ENCODE data around the gene GALNT2. TPM values are rescaled to one million over a fixed set of nuclear protein-coding genes. Genes with fewer than 3 reads are reported as not detected.

GALNT2 gene
- total and polyA plus RNA-seq, 7 donors, result 8.4 to 43.8 (median 37.1) TPM

DNA sequence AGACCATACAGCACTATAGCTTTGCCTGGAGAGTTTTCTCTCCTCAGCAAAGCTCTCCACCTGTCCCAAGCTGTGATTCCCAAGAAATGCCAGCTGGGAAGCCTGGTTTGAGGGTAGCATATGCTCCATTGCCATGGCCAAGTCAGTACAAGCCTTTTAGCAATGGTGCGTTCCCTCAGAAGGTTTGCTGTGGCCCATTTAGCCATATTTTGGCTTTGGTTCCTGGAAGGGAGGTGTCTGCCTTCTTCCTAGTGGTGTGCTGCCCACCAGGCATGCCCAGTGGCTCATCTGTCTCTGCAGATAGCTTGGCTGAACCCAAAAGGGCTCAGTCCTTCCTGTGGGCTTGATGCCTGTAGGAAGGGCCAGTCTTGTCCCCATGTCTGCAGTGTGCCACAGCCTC is 32.4 kb downstream of the GALNT2 start:
- WGBS, 2 donors, result 97 to 100% methylated on average over 1 of the region's 1 CpG
- Histone ChIP-seq H3K27ac (peak overlapping the region in 1 of 4 donors; percentile 30), H3K4me3 (no peak overlapping the region), H3K27me3 (no peaks in the 10 kb centered on the region), H3K4me1 (peaks cover 0 to 39% (median 34%) of the 10 kb centered on the region in 4 donors), H3K36me3 (no peaks in the 10 kb centered on the region), H3K9me3 (no peaks in the 10 kb centered on the region)
- TF ChIP-seq, protein P1, sequence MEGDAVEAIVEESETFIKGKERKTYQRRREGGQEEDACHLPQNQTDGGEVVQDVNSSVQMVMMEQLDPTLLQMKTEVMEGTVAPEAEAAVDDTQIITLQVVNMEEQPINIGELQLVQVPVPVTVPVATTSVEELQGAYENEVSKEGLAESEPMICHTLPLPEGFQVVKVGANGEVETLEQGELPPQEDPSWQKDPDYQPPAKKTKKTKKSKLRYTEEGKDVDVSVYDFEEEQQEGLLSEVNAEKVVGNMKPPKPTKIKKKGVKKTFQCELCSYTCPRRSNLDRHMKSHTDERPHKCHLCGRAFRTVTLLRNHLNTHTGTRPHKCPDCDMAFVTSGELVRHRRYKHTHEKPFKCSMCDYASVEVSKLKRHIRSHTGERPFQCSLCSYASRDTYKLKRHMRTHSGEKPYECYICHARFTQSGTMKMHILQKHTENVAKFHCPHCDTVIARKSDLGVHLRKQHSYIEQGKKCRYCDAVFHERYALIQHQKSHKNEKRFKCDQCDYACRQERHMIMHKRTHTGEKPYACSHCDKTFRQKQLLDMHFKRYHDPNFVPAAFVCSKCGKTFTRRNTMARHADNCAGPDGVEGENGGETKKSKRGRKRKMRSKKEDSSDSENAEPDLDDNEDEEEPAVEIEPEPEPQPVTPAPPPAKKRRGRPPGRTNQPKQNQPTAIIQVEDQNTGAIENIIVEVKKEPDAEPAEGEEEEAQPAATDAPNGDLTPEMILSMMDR (IDR thresholded peaks at IDR 0.05), result no peak
- no peak for TF ChIP-seq POLR2AphosphoS5 (IDR thresholded peaks at IDR 0.05)
- no peak for TF ChIP-seq EP300 (IDR thresholded peaks at IDR 0.05)
- TF ChIP-seq POLR2A (IDR thresholded peaks at IDR 0.05), result no peak
- DNase-seq, result no peak
- intact Hi-C loops (cut with DNase I), result no loop called here

DNA sequence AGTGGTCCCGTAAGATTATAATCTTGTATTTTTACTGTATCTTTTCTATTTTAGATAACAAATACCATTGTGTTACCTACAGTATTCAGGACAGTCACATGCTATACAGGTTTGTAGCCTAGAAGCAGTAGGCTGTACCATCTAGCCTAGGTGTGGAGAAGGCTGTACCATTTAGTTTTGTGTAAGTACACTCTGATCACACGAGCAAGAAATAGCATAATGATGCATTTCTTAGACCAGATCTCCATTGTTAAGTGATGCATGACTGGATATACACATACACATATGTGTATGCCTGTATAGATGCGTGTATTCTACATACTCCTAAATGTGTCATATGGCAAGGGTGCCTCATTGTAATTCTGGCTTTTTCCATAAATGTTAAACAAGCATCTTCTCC is 33.9 kb downstream of the GALNT2 start:
- no peak overlapping the region for H3K4me3 ChIP-seq
- H3K4me1 ChIP-seq, result peaks cover 0 to 54% (median 49%) of the 10 kb centered on the region in 4 donors
- peak overlapping the region in 3 of 4 donors; percentile 34 to 88 (median 66) for H3K27ac ChIP-seq
- intact Hi-C loops (cut with DNase I), result loop anchor here (5.0 kb wide), 1 partner anchor 439 kb away; no protein-coding TSS in a partner anchor
- no peaks in the 10 kb centered on the region for H3K36me3 ChIP-seq
- TF ChIP-seq EP300 (IDR thresholded peaks at IDR 0.05), result no peak
- TF ChIP-seq POLR2A (IDR thresholded peaks at IDR 0.05), result no peak
- no peak for TF ChIP-seq POLR2AphosphoS5 (IDR thresholded peaks at IDR 0.05)
- TF ChIP-seq, protein P1 (IDR thresholded peaks at IDR 0.05), result no peak
- no peaks in the 10 kb centered on the region for H3K27me3 ChIP-seq
- no peaks in the 10 kb centered on the region for H3K9me3 ChIP-seq
- no peak for DNase-seq
- WGBS, 2 donors, result 92% methylated on average over 3 of the region's 3 CpGs

DNA sequence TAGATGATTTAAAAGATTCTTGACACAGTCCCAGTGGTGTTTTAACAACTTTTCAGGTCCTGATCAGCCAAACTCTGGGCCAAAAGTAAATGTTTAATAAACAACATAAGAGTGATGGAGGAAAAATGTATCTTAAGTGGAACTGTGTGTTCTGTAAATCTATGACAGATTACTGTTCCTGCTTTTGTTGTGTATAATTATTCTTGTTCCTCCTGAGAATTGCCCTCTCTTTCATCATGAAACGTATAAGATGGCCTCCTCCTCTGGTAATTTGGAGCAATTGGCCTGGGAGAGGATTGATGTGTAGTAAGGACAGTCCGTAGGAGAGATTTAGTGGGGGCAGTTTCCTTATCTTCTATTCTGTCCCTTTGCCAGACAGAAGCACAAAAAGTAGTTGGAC is 34.5 kb downstream of the GALNT2 start:
- Histone ChIP-seq H3K9me3 (no peaks in the 10 kb centered on the region), H3K4me3 (no peak overlapping the region), H3K27ac (peak overlapping the region; percentile 34 to 88 (median 53)), H3K4me1 (peaks cover 0 to 60% (median 54%) of the 10 kb centered on the region in 4 donors), H3K27me3 (no peaks in the 10 kb centered on the region), H3K36me3 (no peaks in the 10 kb centered on the region)
- intact Hi-C loops (cut with DNase I), result loop anchor here (5.0 kb wide), 1 partner anchor 439 kb away; no protein-coding TSS in a partner anchor
- peak in 2 of 4 donors; percentile 22 to 24 for TF ChIP-seq POLR2AphosphoS5 (IDR thresholded peaks at IDR 0.05)
- TF ChIP-seq, protein P1 (IDR thresholded peaks at IDR 0.05), result no peak
- WGBS, 2 donors, result 63 to 74% methylated on average over 2 of the region's 2 CpGs
- no peak for DNase-seq

DNA sequence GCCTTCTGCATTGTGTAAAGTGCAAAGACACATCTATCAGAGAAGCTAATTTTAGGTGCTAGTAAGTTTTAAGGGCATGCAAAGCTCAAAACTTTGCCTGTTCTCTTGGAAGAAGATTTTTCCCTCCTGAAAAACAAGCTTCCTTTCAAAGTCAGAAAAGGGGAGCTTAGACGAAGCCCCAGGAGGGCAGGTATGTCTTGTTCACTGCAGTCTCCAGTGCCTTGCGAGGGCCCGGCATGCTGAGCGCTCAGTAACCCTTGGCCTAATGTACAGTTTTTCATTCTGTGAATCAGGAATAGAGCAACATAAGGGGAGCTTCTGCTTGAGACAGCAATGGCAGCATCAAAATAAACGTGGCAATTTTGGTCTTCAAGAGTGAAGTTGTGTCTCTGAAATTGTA is 35.0 kb downstream of the GALNT2 start:
- WGBS, 2 donors, result 92 to 93% methylated on average over 5 of the region's 5 CpGs
- DNase-seq, result no peak
- Histone ChIP-seq H3K4me3 (no peak overlapping the region), H3K9me3 (no peaks in the 10 kb centered on the region), H3K4me1 (peaks cover 0 to 63% (median 55%) of the 10 kb centered on the region in 4 donors), H3K27me3 (no peaks in the 10 kb centered on the region), H3K36me3 (no peaks in the 10 kb centered on the region), H3K27ac (peak overlapping the region; percentile 34 to 88 (median 53))
- intact Hi-C loops (cut with DNase I), result loop anchor here (5.0 kb wide), 1 partner anchor 440 kb away; no protein-coding TSS in a partner anchor
- no peak for TF ChIP-seq EP300 (IDR thresholded peaks at IDR 0.05)
- no peak for TF ChIP-seq POLR2AphosphoS5 (IDR thresholded peaks at IDR 0.05)
- TF ChIP-seq, protein P1 (IDR thresholded peaks at IDR 0.05), result no peak
- TF ChIP-seq POLR2A (IDR thresholded peaks at IDR 0.05), result no peak

DNA sequence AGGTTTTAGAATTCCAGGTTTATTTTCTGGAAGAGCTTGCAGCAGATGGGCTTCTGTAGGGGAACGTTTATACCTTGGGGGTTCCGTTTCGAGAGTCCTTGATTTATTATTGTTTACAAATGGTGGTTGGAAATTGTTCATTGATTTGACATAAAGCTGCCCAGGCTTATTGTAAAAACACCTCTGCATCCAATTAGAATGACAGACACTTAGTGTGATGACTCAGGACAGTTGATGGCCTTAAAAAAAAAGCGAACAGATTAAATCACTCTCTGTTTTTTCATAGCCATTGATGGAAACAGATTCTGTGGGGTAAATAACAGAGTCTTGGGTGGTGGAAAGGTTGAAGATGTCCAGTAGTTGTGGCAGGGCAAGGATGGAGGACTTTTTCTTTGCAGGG is 35.4 kb downstream of the GALNT2 start:
- H3K27ac ChIP-seq, result peak overlapping the region in 3 of 4 donors; percentile 34 to 88 (median 66)
- intact Hi-C loops (cut with DNase I), result loop anchor here (5.0 kb wide), 1 partner anchor 440 kb away; no protein-coding TSS in a partner anchor
- H3K4me1 ChIP-seq, result peaks cover 0 to 63% (median 55%) of the 10 kb centered on the region in 4 donors
- DNase-seq, result no peak
- TF ChIP-seq POLR2AphosphoS5 (IDR thresholded peaks at IDR 0.05), result no peak
- TF ChIP-seq POLR2A (IDR thresholded peaks at IDR 0.05), result no peak
- no peak for TF ChIP-seq EP300 (IDR thresholded peaks at IDR 0.05)
- TF ChIP-seq, protein P1 (IDR thresholded peaks at IDR 0.05), result no peak
- H3K4me3 ChIP-seq, result no peak overlapping the region
- 92 to 93% methylated on average over 4 of the region's 4 CpGs for WGBS, 2 donors
- no peaks in the 10 kb centered on the region for H3K36me3 ChIP-seq
- no peaks in the 10 kb centered on the region for H3K9me3 ChIP-seq
- H3K27me3 ChIP-seq, result no peaks in the 10 kb centered on the region
